Ovary (tissue), 9 donors: ENCODE data around the gene EPHB1. TPM values are rescaled to one million over a fixed set of nuclear protein-coding genes. Genes with fewer than 3 reads are reported as not detected.

Experiments used
- DNase-seq, 5 donors: peaks; one replicate each; pipeline ENCODE4 v3.0.0-alpha.2; 2019 to 2020
- H3K27ac ChIP-seq, 2 donors: fragments of 200-600 bp; one replicate each; pipeline versions ENCODE4 v1.5.1 to v1.8.0; 2019 to 2022
- H3K27me3 ChIP-seq: fragments of 200-600 bp; one replicate; pipeline ENCODE4 v1.8.0; 2022
- H3K36me3 ChIP-seq: fragments of 200-600 bp; sonication (generic); one replicate; pipeline ENCODE4 v1.5.1; 2019
- H3K4me1 ChIP-seq: one replicate; pipeline ENCODE4 v1.8.1; 2013; ENCODE audit warnings: mild to moderate bottlenecking, moderate library complexity; ENCODE audit not compliant: insufficient read depth
- H3K4me3 ChIP-seq: fragments of 200-600 bp; sonication (generic); one replicate; pipeline ENCODE4 v1.5.1; 2017
- H3K9me3 ChIP-seq, 2 donors: fragments of 200-600 bp in 1 of 2; sonication (generic) in 1 of 2; one replicate each; pipeline versions ENCODE4 v1.5.1 to v1.8.1; 2013 to 2019; ENCODE audit warnings: mild to moderate bottlenecking in 1 of 2, moderate library complexity in 1 of 2
- EP300 ChIP-seq: sonication (generic); formaldehyde crosslinking; IDR thresholded peaks from one replicate; pipeline ENCODE4 v1.6.1; 2017; ENCODE audit warnings: antibody characterized with exemption
- POLR2A ChIP-seq: fragments of 450-650 bp; IDR thresholded peaks from one replicate; pipeline ENCODE4 v1.6.1; 2017; ENCODE audit warnings: antibody characterized with exemption, mild to moderate bottlenecking, moderate library complexity
- WGBS, 3 donors: extraction: QIAGEN DNeasy Blood & Tissue Kit in 1 of 3; methylation state at CpG; one replicate each; pipeline versions ENCODE4 v1.1.5 to v1.1.7; 2013 to 2017; 5-methylcytosine and 5-hydroxymethylcytosine counted together
- intact Hi-C, 4 donors: fragments of 100-400 bp; cut with DNase I; formaldehyde crosslinking; loops; one replicate each; pipeline versions ENCODE4 v1.11.0 to v1.15.1; 2022 to 2023
- polyA plus RNA-seq, 2 donors: library from polyadenylated mRNA; stranded (reverse); fragments of 200-250 nt in 1 of 2; fragments of 350-450 nt in 1 of 2; fragmentation: Illumina TruSeq in 1 of 2; extraction: RNeasy Lipid Tissue Mini Kit (QIAGEN cat#74804) in 1 of 2; gene quantifications; one replicate each; pipeline ENCODE4 v1.2.3, GENCODE V29; 2013 to 2014
- total RNA-seq, 7 donors: library from RNA; depleted of rRNA in 2 of 7; stranded (reverse); fragments of >200 nt in 2 of 7; fragmentation: NEBNext Ultra II Directional in 3 of 7; extraction: Animal tissue kit (Norgen Biotek cat#: 25700) in 3 of 7; gene quantifications; one replicate each; pipeline versions ENCODE4 v1.1.0 to v1.2.4, GENCODE V29; 2016 to 2023
- TF ChIP-seq, protein P1 (sequence below), 3 donors: fragments of 450-650 bp in 2 of 3; fragments of 200-600 bp in 1 of 3; IDR thresholded peaks; one replicate each; pipeline versions ENCODE4 v1.5.1 to v1.8.0; 2016 to 2022; ENCODE audit warnings: antibody characterized with exemption in 3 of 3, mild to moderate bottlenecking in 1 of 3
- donor health status: DM: no; HTN: no; CAD: no; lungs with moderate emphysema.
- donor health status: DM: no; HTN: no; CAD: no.
- donor health status: Bipolar disorder and iron deficiency.
- donor health status: DM: yes; HTN: yes; CAD: no.
- donor health status: DM: no; HTN: no; CAD: no.
- donor health status: DM: yes; HTN: yes; CAD: no.

The EPHB1 gene
- total and polyA plus RNA-seq, 9 donors, result 0.25 to 2.7 (median 1.0) TPM

DNA sequence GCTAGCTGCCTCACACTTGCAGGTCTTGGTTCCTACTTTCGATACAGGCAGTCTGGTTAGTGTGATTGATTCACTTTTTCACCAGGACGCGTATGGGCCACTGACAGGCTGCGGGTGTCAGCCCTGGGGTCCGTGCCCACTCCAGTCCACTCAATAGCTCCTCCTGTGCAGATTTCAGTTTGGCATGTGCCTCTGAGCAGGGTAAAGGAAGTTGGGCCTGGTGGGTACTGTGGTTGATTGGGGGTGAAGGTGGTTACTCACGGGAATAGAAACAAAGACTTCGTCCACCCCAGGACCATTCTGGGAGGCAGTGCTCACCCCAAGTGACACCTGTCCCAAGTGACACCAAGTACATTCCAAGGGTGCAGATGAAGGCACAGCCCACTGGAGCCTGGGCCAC lies 62.3 kb downstream of the EPHB1 start:
- no peak for DNase-seq
- no peaks in the 10 kb centered on the region for H3K4me1 ChIP-seq
- no peaks in the 10 kb centered on the region for H3K9me3 ChIP-seq
- no peak overlapping the region for H3K4me3 ChIP-seq
- H3K27me3 ChIP-seq, result no peaks in the 10 kb centered on the region
- intact Hi-C loops, result no loop called here
- H3K36me3 ChIP-seq, result no peaks in the 10 kb centered on the region
- TF ChIP-seq, protein P1, sequence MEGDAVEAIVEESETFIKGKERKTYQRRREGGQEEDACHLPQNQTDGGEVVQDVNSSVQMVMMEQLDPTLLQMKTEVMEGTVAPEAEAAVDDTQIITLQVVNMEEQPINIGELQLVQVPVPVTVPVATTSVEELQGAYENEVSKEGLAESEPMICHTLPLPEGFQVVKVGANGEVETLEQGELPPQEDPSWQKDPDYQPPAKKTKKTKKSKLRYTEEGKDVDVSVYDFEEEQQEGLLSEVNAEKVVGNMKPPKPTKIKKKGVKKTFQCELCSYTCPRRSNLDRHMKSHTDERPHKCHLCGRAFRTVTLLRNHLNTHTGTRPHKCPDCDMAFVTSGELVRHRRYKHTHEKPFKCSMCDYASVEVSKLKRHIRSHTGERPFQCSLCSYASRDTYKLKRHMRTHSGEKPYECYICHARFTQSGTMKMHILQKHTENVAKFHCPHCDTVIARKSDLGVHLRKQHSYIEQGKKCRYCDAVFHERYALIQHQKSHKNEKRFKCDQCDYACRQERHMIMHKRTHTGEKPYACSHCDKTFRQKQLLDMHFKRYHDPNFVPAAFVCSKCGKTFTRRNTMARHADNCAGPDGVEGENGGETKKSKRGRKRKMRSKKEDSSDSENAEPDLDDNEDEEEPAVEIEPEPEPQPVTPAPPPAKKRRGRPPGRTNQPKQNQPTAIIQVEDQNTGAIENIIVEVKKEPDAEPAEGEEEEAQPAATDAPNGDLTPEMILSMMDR (IDR thresholded peaks at IDR 0.05), result no peak
- TF ChIP-seq POLR2A, result no peak
- TF ChIP-seq EP300, result no peak
- H3K27ac ChIP-seq, result no peak overlapping the region
- 80 to 90% (median 86%) methylated on average over 7 of the region's 7 CpGs for WGBS, 3 donors

DNA sequence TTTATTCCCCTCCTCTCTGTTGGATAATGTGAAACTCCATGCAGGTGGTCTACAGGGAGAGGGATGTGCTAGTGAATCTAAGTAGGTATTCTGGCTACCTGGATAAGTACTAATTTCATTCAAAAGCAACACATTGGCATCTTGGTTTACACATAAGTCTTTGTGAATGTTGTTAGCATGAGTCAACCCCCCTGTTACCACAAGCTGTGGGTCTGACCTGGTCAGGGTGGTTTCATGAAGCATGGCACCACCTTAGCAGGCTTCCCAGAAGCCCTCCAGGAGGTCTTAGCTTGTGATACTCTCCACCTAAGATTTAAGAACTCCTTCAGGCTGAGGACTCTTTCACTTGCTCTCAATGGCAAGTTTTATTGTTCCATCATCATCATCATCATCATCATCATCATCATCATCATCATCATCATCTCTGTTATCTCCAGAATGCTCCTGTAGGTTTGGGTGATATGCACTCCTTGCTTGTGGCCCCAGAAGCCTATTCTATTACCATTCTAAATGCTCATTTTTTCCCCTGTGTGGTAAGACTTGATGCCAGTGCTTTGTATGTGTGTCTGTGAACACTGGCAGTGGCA lies 62.8 kb downstream of the EPHB1 start:
- intact Hi-C loops, result no loop called here
- Histone ChIP-seq H3K9me3 (no peaks in the 10 kb centered on the region), H3K4me1 (no peaks in the 10 kb centered on the region), H3K36me3 (no peaks in the 10 kb centered on the region), H3K4me3 (no peak overlapping the region), H3K27me3 (no peaks in the 10 kb centered on the region), H3K27ac (no peak overlapping the region)
- TF ChIP-seq, protein P1 (IDR thresholded peaks at IDR 0.05), result no peak
- TF ChIP-seq EP300 (no peak), POLR2A (no peak)
- DNase-seq, result no peak

DNA sequence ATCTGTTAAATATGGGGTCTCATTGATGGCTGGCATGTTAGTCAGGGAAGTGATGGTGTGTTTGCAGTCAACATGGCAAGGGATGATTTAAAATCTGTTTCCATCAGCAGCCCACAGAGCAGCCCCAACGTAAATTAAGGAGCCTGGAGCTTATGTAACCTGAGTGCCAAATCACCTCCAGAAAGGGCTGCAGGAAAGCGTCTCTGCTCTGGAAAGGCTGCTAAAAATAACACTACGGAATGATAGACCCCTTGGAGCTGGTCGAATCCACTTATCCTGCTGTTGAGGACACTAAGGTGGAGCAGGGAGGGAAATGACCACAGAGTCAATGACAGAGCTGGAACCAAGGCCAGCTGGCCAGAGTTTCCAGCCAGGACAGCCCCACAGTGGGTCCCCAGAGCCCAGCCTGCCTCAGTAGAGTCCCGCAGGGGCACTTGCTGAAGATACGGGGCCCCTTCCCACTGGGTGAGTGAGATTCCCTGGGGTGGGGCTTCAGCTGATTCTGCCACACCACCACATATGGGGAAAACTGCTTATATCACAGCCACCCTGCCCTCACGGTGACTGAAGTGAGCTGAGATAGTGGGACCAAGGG lies 63.5 kb downstream of the EPHB1 start:
- Histone ChIP-seq H3K27ac (no peak overlapping the region), H3K4me1 (no peaks in the 10 kb centered on the region), H3K36me3 (no peaks in the 10 kb centered on the region), H3K27me3 (no peaks in the 10 kb centered on the region), H3K4me3 (no peak overlapping the region), H3K9me3 (no peaks in the 10 kb centered on the region)
- 51 to 62% (median 58%) methylated on average over 7 of the region's 7 CpGs for WGBS, 3 donors
- TF ChIP-seq, protein P1 (IDR thresholded peaks at IDR 0.05), result no peak
- TF ChIP-seq EP300, result no peak
- no peak for TF ChIP-seq POLR2A
- DNase-seq, result no peak
- intact Hi-C loops, result no loop called here

DNA sequence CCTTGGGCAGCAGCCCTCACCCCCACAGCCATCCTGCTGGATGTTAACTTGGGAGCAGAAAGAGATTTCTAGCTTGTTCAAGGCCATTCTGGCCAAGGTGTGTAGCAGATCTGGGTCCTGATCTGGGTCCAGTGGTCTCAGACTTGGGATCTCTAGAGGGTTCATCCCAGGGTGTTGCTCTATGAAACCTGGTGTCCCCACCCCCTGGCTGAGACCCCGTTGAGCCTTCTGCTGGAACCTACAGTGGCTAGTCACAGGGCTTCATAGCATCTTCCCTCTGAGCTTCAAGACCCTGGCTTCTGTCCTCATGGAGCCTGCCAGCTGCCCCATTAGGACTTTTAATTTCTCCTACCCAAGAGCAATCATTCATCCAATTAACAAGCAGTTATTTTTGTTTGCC lies 64.3 kb downstream of the EPHB1 start:
- no peaks in the 10 kb centered on the region for H3K36me3 ChIP-seq
- intact Hi-C loops, result no loop called here
- H3K27me3 ChIP-seq, result no peaks in the 10 kb centered on the region
- no peak overlapping the region for H3K27ac ChIP-seq
- TF ChIP-seq, protein P1 (IDR thresholded peaks at IDR 0.05), result no peak
- no peaks in the 10 kb centered on the region for H3K9me3 ChIP-seq
- no peak for DNase-seq
- H3K4me1 ChIP-seq, result no peaks in the 10 kb centered on the region
- no peak overlapping the region for H3K4me3 ChIP-seq
- 31 to 81% (median 73%) methylated on average over 1 of the region's 1 CpG for WGBS, 3 donors
